GM18519 (cell line): ENCODE data around the gene TMEM269.
A peak's percentile ranks its signal among the peaks of the same experiment; 100 is the strongest.

Source experiments
- ATAC-seq: cut with Tn5 transposase; IDR thresholded peaks from one replicate; pipeline ENCODE4 v1.9.1; 2021; ENCODE audit warnings: mild to moderate bottlenecking, moderate library complexity; ENCODE audit not compliant: unreplicated experiment, low FRiP score

The TMEM269 gene

GRCh38 chr1:42846257-42847110, 61.7 kb downstream of the TMEM269 start, which contains the start of gene ZNF691:
ZNF691 (plus strand) TSS chr1:42846613; CDS start chr1:42849659, 3,046 bp downstream.
- ATAC-seq: peak; percentile 67

- no peak for ATAC-seq
Observed at GRCh38 chr1:42847111-42847595, 62.4 kb downstream of the TMEM269 start.

- no peak for ATAC-seq
Observed at GRCh38 chr1:42847721-42848460, 63.1 kb downstream of the TMEM269 start.

- ATAC-seq: no peak
Observed at GRCh38 chr1:42848823-42849537, 64.2 kb downstream of the TMEM269 start.

GRCh38 chr1:42849944-42850343, 65.2 kb downstream of the TMEM269 start:
- no peak for ATAC-seq
